Measurements from ENCODE around the gene MGA. TPM values are rescaled to one million over a fixed set of nuclear protein-coding genes. Genes with fewer than 3 reads are reported as not detected.

Gene MGA
- total and polyA plus RNA-seq, 2 donors = 5.2 to 42.7 TPM

DNA sequence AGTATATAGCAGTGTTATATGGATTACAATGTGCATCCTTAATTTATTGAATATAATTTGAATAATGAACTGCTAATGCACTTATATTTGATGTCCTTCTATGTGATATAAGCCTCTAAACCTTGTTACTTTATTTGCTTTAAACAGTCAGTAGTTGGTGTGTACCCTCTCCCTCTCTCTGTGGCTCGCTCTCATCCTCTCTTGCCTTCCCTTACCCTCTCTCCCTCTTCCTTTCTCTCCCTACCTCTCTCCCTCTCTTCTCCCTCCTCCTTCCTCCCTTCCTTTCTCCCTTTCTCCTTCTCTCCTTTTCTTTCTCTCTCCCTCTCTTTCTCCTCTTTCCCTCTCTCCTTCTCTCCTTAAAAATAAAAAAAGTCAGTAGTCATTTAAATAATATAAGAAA lies 28.9 kb downstream of the MGA start:
- H3K9me3 ChIP-seq (ENCODE audit: control insufficient read depth in 2 of 2, insufficient read depth in 1 of 2, low read length in 1 of 2) = no peaks in the 10 kb centered on the region
- peaks cover 3 to 4% of the 10 kb centered on the region in 2 donors for H3K4me1 ChIP-seq (ENCODE audit: control insufficient read depth in 2 of 2, insufficient read depth in 2 of 2, low read length in 2 of 2)
- WGBS = 100% methylated on average over 1 of the region's 1 CpG
- no peak overlapping the region for H3K27ac ChIP-seq (ENCODE audit: low read depth in 1 of 2, low read length in 1 of 2)
- DNase-seq (ENCODE audit: low read depth in 6 of 9, low spot score in 9 of 9) = no peak
- H3K36me3 ChIP-seq (ENCODE audit: control insufficient read depth in 2 of 2, insufficient read depth in 2 of 2, low read length in 1 of 2) = no peaks in the 10 kb centered on the region
- H3K4me3 ChIP-seq (ENCODE audit: low read length in 2 of 2) = no peak overlapping the region
- no peaks in the 10 kb centered on the region for H3K27me3 ChIP-seq (ENCODE audit: control insufficient read depth in 2 of 2, insufficient read depth in 1 of 2, low read length in 1 of 2)

DNA sequence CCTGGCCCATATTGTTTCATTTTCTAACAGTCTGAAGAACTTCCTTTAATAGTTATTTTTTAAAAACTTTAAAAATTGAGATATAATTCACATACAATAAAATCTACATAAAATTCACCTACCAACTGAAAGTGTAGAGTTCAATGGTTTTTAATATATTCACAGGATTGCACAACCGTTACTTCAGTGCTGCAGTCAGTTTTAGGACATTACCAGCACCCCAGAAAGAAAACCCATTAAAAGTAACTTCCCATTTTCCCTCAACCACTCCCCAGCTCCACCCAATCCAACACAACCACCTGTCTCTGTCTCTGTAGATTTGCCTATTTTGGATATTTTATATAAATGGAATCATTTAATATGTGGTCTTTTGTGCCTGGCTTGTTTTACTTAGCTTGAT lies 29.6 kb downstream of the MGA start:
- WGBS = 92% methylated on average over 1 of the region's 1 CpG
- Histone ChIP-seq H3K9me3 (ENCODE audit: control insufficient read depth in 2 of 2, insufficient read depth in 1 of 2, low read length in 1 of 2) (no peaks in the 10 kb centered on the region), H3K4me3 (ENCODE audit: low read length in 2 of 2) (no peak overlapping the region), H3K36me3 (ENCODE audit: control insufficient read depth in 2 of 2, insufficient read depth in 2 of 2, low read length in 1 of 2) (peaks cover 0 to under 1% of the 10 kb centered on the region in 2 donors), H3K27me3 (ENCODE audit: control insufficient read depth in 2 of 2, insufficient read depth in 1 of 2, low read length in 1 of 2) (no peaks in the 10 kb centered on the region), H3K4me1 (ENCODE audit: control insufficient read depth in 2 of 2, insufficient read depth in 2 of 2, low read length in 2 of 2) (peaks cover 3 to 4% of the 10 kb centered on the region in 2 donors), H3K27ac (ENCODE audit: low read depth in 1 of 2, low read length in 1 of 2) (no peak overlapping the region)
- no peak for DNase-seq (ENCODE audit: low read depth in 6 of 9, low spot score in 9 of 9)

DNA sequence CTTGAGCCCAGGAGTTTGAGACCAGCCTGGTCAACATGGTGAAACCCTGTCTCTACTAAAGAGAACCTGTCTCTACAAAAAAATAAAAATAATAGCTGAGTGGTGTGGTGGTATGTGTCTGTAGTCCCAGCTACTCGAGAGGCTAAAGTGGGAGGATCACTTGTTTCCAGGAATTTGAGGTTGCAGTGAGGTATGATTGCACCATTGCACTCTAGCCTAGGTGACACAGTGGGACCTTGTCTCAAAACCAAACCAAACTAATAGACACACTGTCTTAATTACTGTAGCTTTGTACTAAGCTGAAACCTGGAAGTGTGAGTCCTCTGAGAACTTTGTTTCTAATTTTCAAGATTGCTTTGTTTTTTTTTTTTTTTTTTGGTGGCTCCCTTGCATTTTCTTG lies 30.4 kb downstream of the MGA start:
- Histone ChIP-seq H3K4me3 (ENCODE audit: low read length in 2 of 2) (no peak overlapping the region), H3K9me3 (ENCODE audit: control insufficient read depth in 2 of 2, insufficient read depth in 1 of 2, low read length in 1 of 2) (no peaks in the 10 kb centered on the region), H3K27ac (ENCODE audit: low read depth in 1 of 2, low read length in 1 of 2) (no peak overlapping the region), H3K4me1 (ENCODE audit: control insufficient read depth in 2 of 2, insufficient read depth in 2 of 2, low read length in 2 of 2) (peaks cover 3 to 4% of the 10 kb centered on the region in 2 donors), H3K36me3 (ENCODE audit: control insufficient read depth in 2 of 2, insufficient read depth in 2 of 2, low read length in 1 of 2) (peaks cover 0 to 2% of the 10 kb centered on the region in 2 donors), H3K27me3 (ENCODE audit: control insufficient read depth in 2 of 2, insufficient read depth in 1 of 2, low read length in 1 of 2) (no peaks in the 10 kb centered on the region)
- DNase-seq (ENCODE audit: low read depth in 6 of 9, low spot score in 9 of 9) = no peak
- whole genome bisulfite sequencing = 77% methylated on average over 1 of the region's 1 CpG

DNA sequence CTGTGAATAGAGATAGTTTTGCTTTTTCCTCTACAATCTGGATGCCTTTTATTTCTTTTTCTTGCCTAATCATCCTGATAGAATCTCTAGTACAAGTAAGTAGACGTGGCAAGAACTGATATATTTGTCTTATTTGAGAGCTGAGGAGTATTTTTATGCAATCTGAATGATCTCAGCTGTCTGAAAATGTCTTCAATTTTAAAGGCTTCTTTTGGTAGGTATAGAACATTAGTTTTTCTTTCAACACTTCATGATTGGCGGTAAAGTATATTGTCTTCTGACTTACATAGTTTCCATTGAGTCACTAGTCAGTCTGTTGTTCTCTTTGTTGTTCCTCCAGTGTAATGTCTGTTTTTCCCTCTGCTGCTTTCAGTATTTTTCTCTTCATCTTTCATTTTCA lies 31.3 kb downstream of the MGA start:
- H3K4me1 ChIP-seq (ENCODE audit: control insufficient read depth in 2 of 2, insufficient read depth in 2 of 2, low read length in 2 of 2) = peaks cover 3 to 4% of the 10 kb centered on the region in 2 donors
- H3K4me3 ChIP-seq (ENCODE audit: low read length in 2 of 2) = no peak overlapping the region
- WGBS = 75% methylated on average over 2 of the region's 2 CpGs
- peak in 5 of 9 donors; percentile 5 to 25 (median 12) for DNase-seq (ENCODE audit: low read depth in 6 of 9, low spot score in 9 of 9)
- peaks cover 0 to 4% of the 10 kb centered on the region in 2 donors for H3K36me3 ChIP-seq (ENCODE audit: control insufficient read depth in 2 of 2, insufficient read depth in 2 of 2, low read length in 1 of 2)
- peak overlapping the region in 1 of 2 donors; percentile 58 for H3K27ac ChIP-seq (ENCODE audit: low read depth in 1 of 2, low read length in 1 of 2)
- no peaks in the 10 kb centered on the region for H3K27me3 ChIP-seq (ENCODE audit: control insufficient read depth in 2 of 2, insufficient read depth in 1 of 2, low read length in 1 of 2)
- H3K9me3 ChIP-seq (ENCODE audit: control insufficient read depth in 2 of 2, insufficient read depth in 1 of 2, low read length in 1 of 2) = no peaks in the 10 kb centered on the region

DNA sequence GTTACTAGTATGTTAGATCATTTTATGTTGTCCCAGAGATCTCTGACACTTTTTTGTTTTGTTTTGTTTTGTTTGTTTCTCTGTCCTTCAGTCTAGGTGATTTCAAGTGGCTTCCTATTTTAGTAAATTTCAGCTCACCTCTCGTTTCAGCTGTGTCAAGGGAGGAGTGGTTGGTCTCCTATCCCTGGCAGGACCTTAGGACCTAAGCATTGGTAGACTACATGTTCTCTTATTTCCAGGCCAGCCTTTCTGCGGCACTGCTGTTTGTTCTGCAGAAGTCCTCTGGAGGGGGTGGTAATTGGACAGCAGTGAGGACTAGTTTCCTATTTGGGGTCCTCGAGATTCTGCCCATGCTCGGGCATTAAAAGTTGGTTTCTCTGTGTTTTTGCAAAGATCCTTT lies 31.8 kb downstream of the MGA start:
- H3K4me3 ChIP-seq (ENCODE audit: low read length in 2 of 2) = no peak overlapping the region
- H3K36me3 ChIP-seq (ENCODE audit: control insufficient read depth in 2 of 2, insufficient read depth in 2 of 2, low read length in 1 of 2) = peaks cover 0 to 9% of the 10 kb centered on the region in 2 donors
- no peaks in the 10 kb centered on the region for H3K27me3 ChIP-seq (ENCODE audit: control insufficient read depth in 2 of 2, insufficient read depth in 1 of 2, low read length in 1 of 2)
- no peak for DNase-seq (ENCODE audit: low read depth in 6 of 9, low spot score in 9 of 9)
- peaks cover 3 to 4% of the 10 kb centered on the region in 2 donors for H3K4me1 ChIP-seq (ENCODE audit: control insufficient read depth in 2 of 2, insufficient read depth in 2 of 2, low read length in 2 of 2)
- 91% methylated on average over 4 of the region's 4 CpGs for WGBS
- no peaks in the 10 kb centered on the region for H3K9me3 ChIP-seq (ENCODE audit: control insufficient read depth in 2 of 2, insufficient read depth in 1 of 2, low read length in 1 of 2)
- H3K27ac ChIP-seq (ENCODE audit: low read depth in 1 of 2, low read length in 1 of 2) = peak overlapping the region in 1 of 2 donors; percentile 58

DNA sequence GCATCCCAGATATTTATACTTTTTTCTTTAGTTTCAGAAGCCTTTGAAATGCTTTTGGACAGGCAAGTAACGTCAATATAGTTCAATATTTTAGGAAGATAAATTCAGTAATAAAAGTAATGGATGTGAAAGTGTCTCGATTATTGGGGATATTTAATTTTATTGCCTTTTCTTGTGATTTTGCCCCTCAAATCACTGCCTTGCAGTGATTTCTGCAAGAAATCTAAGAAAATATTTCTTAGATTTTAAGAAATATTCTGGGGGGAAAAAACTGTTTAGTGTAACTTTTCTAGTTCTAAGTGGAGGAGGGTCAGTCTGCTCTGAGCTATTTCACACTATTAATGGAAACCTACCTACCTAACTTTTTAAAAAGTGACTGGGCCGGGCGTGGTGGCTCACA lies 33.6 kb downstream of the MGA start:
- Histone ChIP-seq H3K4me1 (ENCODE audit: control insufficient read depth in 2 of 2, insufficient read depth in 2 of 2, low read length in 2 of 2) (peaks cover 3 to 4% of the 10 kb centered on the region in 2 donors), H3K4me3 (ENCODE audit: low read length in 2 of 2) (no peak overlapping the region), H3K27me3 (ENCODE audit: control insufficient read depth in 2 of 2, insufficient read depth in 1 of 2, low read length in 1 of 2) (no peaks in the 10 kb centered on the region), H3K27ac (ENCODE audit: low read depth in 1 of 2, low read length in 1 of 2) (no peak overlapping the region), H3K9me3 (ENCODE audit: control insufficient read depth in 2 of 2, insufficient read depth in 1 of 2, low read length in 1 of 2) (no peaks in the 10 kb centered on the region), H3K36me3 (ENCODE audit: control insufficient read depth in 2 of 2, insufficient read depth in 2 of 2, low read length in 1 of 2) (peaks cover 0 to 15% of the 10 kb centered on the region in 2 donors)
- WGBS = 99% methylated on average over 4 of the region's 4 CpGs
- no peak for DNase-seq (ENCODE audit: low read depth in 6 of 9, low spot score in 9 of 9)

DNA sequence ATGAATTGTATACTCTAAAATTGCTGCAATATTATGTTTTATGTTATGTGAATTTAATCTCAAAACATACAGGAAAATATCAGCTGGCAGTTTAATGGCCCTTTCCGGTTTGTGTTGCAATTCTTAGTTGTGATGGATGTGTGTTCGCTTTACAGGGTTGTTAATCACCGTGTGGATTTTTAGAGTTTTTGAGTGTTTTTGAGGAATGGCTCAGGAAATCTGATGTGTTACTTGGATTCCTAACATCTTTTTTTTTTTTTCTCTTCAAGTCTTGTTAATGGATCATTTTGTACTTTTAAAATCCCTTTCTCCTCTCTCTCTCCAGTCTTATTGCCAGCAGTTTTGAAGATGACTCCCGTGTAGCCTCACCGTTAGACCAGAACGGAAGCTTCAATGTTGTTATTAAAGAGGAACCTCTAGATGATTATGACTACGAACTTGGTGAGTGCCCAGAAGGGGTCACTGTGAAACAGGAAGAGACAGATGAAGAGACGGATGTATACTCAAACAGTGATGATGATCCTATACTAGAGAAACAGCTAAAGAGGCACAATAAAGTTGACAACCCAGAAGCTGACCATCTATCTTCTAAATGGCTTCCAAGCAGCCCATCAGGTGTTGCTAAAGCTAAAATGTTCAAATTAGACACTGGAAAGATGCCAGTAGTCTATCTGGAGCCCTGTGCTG lies 35.7 kb downstream of the MGA start:
- Histone ChIP-seq H3K4me3 (ENCODE audit: low read length in 2 of 2) (no peak overlapping the region), H3K27ac (ENCODE audit: low read depth in 1 of 2, low read length in 1 of 2) (no peak overlapping the region), H3K27me3 (ENCODE audit: control insufficient read depth in 2 of 2, insufficient read depth in 1 of 2, low read length in 1 of 2) (no peaks in the 10 kb centered on the region), H3K4me1 (ENCODE audit: control insufficient read depth in 2 of 2, insufficient read depth in 2 of 2, low read length in 2 of 2) (peaks cover 0 to 4% of the 10 kb centered on the region in 2 donors), H3K36me3 (ENCODE audit: control insufficient read depth in 2 of 2, insufficient read depth in 2 of 2, low read length in 1 of 2) (peaks cover 0 to 26% of the 10 kb centered on the region in 2 donors), H3K9me3 (ENCODE audit: control insufficient read depth in 2 of 2, insufficient read depth in 1 of 2, low read length in 1 of 2) (no peaks in the 10 kb centered on the region)
- peak; percentile 8 to 71 (median 29) for DNase-seq (ENCODE audit: low read depth in 6 of 9, low spot score in 9 of 9)
- 25% methylated on average over 8 of the region's 8 CpGs for WGBS

DNA sequence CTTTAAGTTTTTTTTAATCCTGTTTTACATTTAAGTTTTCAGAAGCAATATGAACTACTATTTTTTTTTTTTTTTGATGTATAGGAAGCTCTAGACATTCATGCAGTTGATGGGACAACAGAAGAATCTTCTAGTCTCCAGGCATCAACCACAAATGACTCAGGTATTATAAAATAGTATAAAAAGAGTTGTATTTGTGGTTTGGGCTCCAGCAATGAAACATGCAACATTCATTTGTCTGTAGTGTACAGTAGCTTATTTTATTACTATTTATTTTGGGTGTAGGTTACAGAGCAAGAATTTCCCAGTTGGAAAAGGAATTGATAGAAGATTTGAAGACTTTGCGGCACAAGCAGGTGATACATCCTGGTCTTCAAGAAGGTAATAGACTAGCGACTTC lies 38.6 kb downstream of the MGA start:
- 97% methylated on average over 2 of the region's 2 CpGs for WGBS
- Histone ChIP-seq H3K36me3 (ENCODE audit: control insufficient read depth in 2 of 2, insufficient read depth in 2 of 2, low read length in 1 of 2) (peaks cover 0 to 38% of the 10 kb centered on the region in 2 donors), H3K27ac (ENCODE audit: low read depth in 1 of 2, low read length in 1 of 2) (no peak overlapping the region), H3K4me3 (ENCODE audit: low read length in 2 of 2) (no peak overlapping the region), H3K9me3 (ENCODE audit: control insufficient read depth in 2 of 2, insufficient read depth in 1 of 2, low read length in 1 of 2) (no peaks in the 10 kb centered on the region), H3K27me3 (ENCODE audit: control insufficient read depth in 2 of 2, insufficient read depth in 1 of 2, low read length in 1 of 2) (no peaks in the 10 kb centered on the region), H3K4me1 (ENCODE audit: control insufficient read depth in 2 of 2, insufficient read depth in 2 of 2, low read length in 2 of 2) (no peaks in the 10 kb centered on the region)
- DNase-seq (ENCODE audit: low read depth in 6 of 9, low spot score in 9 of 9) = no peak

DNA sequence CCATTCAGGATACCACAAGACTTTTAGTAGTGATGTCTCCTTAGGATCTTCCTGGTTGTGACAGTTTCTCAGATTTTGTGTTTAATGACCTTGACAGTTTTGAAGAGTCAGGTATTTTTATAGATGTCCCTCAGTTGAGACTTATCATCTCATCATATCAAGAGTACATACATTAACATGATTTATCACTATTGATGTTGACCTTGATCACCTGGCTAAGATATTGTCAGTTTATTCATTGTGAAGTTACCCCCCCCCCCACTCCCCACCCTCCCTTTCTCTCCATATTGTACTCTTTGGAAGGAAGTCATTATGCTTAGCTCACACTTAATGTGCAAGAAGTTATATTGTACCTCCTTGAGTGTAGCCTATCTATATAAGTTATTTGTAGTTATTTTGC lies 42.9 kb downstream of the MGA start:
- H3K4me1 ChIP-seq (ENCODE audit: control insufficient read depth in 2 of 2, insufficient read depth in 2 of 2, low read length in 2 of 2) = no peaks in the 10 kb centered on the region
- no peak overlapping the region for H3K27ac ChIP-seq (ENCODE audit: low read depth in 1 of 2, low read length in 1 of 2)
- no peak for DNase-seq (ENCODE audit: low read depth in 6 of 9, low spot score in 9 of 9)
- H3K27me3 ChIP-seq (ENCODE audit: control insufficient read depth in 2 of 2, insufficient read depth in 1 of 2, low read length in 1 of 2) = no peaks in the 10 kb centered on the region
- H3K9me3 ChIP-seq (ENCODE audit: control insufficient read depth in 2 of 2, insufficient read depth in 1 of 2, low read length in 1 of 2) = no peaks in the 10 kb centered on the region
- no peak overlapping the region for H3K4me3 ChIP-seq (ENCODE audit: low read length in 2 of 2)
- peaks cover 3 to 44% of the 10 kb centered on the region in 2 donors for H3K36me3 ChIP-seq (ENCODE audit: control insufficient read depth in 2 of 2, insufficient read depth in 2 of 2, low read length in 1 of 2)

Measured in thymus (tissue), 11 donors.